Non-pigmented ciliary epithelial cell (primary cell): ENCODE measurements around the gene RPS3.
"Not testable (repeated sequence)": the region's sequence is repeated elsewhere in the genome, so short reads cannot be mapped to it uniquely, and the experiment has no call there.

Experiments
- DNase-seq: peaks from one replicate; pipeline ENCODE4 v3.0.0-alpha.2; 2010; ENCODE audit warnings: low read depth

Gene RPS3

GRCh38 chr11:75380245-75380644, 19.1 kb upstream of the RPS3 start:
- no peak for DNase-seq

- DNase-seq = no peak
These were observed 18.4 kb upstream of the RPS3 start for GRCh38 chr11:75380716-75381420.

GRCh38 chr11:75383246-75383645, 16.1 kb upstream of the RPS3 start:
- no peak for DNase-seq

- no peak for DNase-seq
These were observed 14.8 kb upstream of the RPS3 start for GRCh38 chr11:75384438-75385080.

- DNase-seq = no peak
These were observed 12.2 kb upstream of the RPS3 start for GRCh38 chr11:75386942-75387630.

GRCh38 chr11:75387736-75388294, 11.5 kb upstream of the RPS3 start:
- DNase-seq = no peak

- DNase-seq = peak; percentile 47
These were observed 10.7 kb upstream of the RPS3 start for GRCh38 chr11:75388386-75389275.

GRCh38 chr11:75389276-75389605, 10.1 kb upstream of the RPS3 start:
- DNase-seq = no peak

GRCh38 chr11:75389925-75390324, 9.4 kb upstream of the RPS3 start:
- DNase-seq = no peak

GRCh38 chr11:75394085-75394840, 5.1 kb upstream of the RPS3 start:
- DNase-seq = no peak

- DNase-seq = no peak
These were observed 412 bp upstream of the RPS3 start for GRCh38 chr11:75398906-75399305.

- DNase-seq = no peak
These were observed 988 bp downstream of the RPS3 start for GRCh38 chr11:75400146-75400865.

- no peak for DNase-seq
These were observed 2.9 kb downstream of the RPS3 start for GRCh38 chr11:75402002-75402773.

- DNase-seq = no peak
These were observed 3.7 kb downstream of the RPS3 start for GRCh38 chr11:75403037-75403436.

GRCh38 chr11:75403983-75404658, 4.8 kb downstream of the RPS3 start:
- no peak for DNase-seq

- DNase-seq = no peak
These were observed 7.0 kb downstream of the RPS3 start for GRCh38 chr11:75406338-75406777.

- DNase-seq = no peak
These were observed 9.6 kb downstream of the RPS3 start for GRCh38 chr11:75408957-75409219.

GRCh38 chr11:75409971-75410370, 10.7 kb downstream of the RPS3 start:
- not testable (repeated sequence) for DNase-seq

- not testable (repeated sequence) for DNase-seq
These were observed 13.8 kb downstream of the RPS3 start for GRCh38 chr11:75413146-75413545.
